DMS79 treated with DMSO at 0.1 percent for 48 hours (cell line): ENCODE results near the gene FBXW8.

Source experiments
- DNase-seq: peaks from one replicate; lab custom pipeline; 2025; lab: John Stamatoyannopoulos, UW

FBXW8 gene

DNA sequence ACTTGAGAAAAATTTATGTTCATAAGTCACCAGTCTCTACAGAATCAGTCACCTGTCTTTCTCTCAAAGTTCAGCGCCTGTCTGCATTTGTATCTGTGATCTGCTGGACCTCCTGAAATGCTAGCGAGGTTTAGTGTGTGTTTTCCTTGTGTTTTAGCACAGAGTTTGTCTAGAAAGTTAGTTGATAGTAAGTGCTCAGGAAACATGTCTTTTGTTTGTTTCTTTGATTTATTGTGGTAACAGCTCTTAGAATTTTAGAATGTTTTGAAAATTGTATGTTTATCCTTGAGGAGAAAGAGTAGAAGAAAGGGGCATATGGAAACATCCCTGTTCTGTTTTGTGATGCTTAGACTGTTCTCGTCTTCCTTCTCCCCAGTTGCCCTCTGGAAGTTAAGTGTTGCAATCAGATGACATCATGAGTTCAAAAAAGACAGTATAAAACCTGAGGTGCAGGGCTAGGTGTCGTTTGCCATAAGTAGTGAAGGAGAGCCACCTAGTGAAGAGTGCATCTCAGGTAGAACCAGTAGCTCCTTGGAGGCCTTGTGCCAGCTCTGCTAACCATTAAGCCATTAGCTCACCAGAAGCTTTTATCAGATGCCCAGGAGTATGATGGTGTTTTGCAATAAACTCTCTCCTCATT is 44.8 kb downstream of the FBXW8 start:
- DNase-seq, result peak; percentile 61

DNA sequence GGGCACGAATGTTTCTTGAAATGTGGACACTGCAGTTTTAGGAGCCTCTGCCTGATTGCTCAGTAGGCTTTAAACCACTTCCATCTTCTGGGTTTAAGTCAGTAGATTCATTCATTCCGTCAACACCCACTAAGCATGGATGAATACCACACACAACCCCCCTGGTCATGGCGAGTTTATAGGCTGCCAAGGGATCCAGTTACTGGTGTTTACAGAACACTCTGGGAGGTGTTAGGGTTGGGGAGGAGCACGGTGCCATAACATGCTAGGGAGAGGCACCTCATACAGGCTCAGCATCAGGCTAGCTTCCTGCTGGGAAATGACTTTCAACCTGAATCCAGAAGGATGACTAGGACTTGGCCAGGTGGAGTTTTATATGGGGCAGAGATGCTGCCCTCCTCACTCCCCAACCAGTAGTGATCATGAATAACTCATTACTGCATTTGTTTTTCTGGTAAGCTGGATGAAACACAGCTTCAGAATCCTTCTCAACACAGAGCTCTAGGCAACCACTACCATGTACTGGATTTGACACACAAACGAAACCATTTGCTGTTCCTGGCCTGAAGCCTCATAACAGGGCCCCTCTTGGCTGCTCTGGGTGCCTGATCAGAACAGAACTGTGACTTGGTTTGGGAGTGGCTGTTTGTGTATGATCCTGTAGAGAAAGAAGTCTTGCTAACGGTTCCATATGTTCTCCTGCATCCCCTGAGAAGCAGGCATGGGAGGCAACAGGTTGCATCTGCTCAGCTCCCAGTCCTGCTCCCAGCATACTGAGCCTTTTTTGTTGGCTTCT is 47.9 kb downstream of the FBXW8 start:
- no peak for DNase-seq

DNA sequence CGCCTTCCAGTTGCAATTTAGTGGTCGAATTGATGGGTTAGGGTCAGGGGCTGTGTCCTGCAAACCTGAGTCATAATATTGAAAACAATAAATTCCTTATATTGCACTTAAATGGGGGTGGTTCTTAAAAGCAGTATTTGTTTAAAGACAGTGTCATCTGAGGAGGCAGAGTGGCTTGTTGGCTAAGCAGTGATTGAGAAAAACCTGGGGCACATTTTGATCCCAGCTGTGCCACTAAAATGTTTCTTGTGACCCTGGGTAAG is 48.4 kb downstream of the FBXW8 start:
- no peak for DNase-seq

DNA sequence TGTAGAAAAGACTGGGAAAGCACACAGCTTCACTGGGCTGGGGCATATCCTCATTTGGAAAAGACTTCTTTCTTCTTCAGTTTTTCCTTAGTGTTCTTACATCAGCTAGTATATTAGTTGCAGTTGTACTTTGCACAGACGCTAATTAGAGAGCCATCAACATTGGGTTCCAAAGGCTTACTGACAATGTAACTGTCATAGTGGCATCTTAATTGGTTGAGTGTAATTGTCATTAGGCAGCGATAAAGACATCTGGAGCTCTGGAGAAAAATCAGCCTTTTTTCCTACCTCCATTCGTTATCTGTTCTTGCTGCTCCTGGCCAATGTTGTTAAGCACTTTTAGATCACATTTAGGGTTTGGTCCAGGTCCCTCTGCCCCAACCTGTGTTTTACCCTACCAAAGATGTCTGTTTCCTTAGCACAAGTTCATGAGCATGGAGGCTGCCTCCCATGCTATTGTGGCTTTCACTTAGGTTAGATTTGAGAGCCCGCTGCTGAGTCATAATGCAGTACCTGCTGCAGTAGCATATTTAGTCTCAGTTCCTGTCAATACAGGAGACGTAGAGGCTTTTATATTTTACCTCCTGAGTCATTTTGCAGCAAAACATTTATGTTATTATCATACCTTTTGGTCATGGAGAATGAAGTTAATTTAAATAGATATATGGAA is 49.2 kb downstream of the FBXW8 start:
- DNase-seq, result no peak

DNA sequence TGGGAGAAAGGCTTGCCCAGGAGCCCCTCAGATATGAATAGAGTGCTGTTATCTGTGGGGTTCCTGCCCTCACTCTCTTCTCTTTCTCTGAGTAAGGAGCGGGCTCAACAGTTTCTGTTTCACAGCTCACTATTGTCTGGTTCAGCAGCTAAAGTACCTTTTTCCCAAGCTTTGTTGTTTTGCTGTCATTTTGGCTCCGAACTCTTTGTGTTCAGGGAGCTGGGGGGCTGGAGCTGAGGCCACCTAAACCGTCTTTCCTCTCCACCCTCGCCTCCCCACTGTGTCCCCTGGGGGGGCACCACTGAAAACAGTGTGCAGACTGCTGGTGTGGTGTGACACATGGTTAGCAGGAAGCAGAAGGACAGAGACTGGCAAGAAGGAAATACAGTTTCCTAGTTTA is 51.4 kb downstream of the FBXW8 start:
- no peak for DNase-seq

DNA sequence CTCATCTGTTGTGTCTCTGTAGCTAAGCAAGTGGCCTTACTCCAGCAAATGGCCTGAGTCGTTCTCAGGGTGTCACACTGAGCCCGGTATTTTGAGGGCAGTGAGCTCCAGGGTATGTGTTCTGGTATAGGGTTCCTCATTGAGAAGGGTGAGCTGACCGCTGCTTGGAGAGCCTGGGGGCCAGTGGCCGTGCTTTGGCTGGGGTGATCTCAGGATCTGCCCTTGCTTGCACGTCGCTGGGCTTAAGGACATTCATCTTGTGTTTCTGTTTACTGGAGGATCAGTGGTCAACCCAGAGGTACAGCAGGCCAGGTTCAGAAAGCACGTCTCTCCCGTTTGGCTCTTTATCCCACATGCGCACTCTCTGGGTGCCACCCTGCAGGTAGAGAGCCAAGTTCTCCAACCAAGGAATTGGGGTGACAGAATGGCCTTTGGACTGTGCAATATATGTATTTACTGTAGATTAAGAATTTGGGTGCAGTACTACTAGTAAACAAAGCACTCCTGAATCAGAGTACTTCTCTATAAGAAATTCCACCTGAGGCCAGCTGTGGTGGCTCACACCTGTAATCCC is 52.1 kb downstream of the FBXW8 start:
- DNase-seq, result no peak

DNA sequence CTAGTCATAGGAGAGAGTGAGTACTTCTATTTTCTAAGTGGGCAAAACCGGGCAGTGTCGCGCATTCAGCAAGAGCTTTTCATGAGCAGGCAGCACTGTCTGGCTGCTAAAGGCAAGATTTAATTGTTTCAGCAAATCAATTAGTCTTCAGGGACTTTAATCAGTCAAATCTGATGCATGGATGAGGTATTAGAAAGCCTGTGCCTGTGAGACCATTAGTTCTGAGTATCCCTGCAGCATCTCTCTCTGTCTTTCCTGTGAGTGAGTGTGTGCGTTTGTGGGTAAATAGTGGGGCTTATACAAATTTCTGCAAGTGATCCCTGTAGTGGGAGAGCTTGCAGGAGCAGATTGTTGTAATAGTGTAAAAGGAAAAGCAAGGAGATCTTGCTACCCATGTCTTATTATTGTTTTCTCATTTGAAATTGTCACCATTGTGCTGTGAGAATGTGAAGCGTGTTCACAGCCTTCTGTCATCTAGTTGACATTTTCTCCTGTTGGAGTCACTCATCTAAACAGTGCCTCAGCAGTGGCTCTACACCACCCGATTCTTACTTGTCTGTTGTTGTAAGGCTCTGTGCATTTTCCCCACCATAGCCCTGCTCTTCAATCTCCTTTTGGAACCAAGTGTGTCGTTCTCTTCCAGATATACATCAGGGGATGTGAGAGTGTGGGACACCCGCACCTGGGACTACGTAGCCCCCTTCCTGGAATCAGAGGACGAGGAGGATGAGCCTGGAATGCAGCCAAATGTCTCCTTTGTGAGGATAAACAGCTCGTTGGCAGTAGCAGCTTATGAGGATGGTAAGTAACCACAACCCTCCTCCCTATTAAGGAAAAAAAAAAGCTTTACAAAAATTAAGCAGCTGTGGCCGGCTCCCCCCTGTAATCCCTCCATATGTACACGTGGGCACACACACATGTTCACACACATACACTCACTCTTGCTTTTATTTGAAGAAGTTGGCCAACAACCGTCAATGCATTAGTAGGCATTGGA is 53.6 kb downstream of the FBXW8 start:
- DNase-seq, result peak; percentile 61

DNA sequence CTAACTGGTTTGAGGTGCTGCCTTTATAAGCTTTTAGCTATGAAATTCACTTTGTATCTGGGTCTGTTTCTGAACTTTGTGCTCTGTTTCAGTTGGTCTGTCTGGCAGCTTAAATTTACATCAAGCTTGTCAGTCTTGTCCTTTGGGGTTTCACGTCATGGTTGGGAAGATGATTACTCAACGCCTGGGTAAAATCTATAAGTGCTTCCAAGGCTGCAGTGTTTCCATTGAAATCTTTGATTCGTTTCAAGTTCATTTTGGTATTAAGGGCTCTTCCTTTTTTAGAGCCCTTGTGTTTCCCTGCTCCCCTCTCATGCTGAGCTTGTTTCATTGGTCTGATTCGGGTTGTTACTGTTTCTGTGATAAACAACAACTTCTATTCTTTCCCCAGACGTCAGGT is 58.2 kb downstream of the FBXW8 start:
- no peak for DNase-seq

DNA sequence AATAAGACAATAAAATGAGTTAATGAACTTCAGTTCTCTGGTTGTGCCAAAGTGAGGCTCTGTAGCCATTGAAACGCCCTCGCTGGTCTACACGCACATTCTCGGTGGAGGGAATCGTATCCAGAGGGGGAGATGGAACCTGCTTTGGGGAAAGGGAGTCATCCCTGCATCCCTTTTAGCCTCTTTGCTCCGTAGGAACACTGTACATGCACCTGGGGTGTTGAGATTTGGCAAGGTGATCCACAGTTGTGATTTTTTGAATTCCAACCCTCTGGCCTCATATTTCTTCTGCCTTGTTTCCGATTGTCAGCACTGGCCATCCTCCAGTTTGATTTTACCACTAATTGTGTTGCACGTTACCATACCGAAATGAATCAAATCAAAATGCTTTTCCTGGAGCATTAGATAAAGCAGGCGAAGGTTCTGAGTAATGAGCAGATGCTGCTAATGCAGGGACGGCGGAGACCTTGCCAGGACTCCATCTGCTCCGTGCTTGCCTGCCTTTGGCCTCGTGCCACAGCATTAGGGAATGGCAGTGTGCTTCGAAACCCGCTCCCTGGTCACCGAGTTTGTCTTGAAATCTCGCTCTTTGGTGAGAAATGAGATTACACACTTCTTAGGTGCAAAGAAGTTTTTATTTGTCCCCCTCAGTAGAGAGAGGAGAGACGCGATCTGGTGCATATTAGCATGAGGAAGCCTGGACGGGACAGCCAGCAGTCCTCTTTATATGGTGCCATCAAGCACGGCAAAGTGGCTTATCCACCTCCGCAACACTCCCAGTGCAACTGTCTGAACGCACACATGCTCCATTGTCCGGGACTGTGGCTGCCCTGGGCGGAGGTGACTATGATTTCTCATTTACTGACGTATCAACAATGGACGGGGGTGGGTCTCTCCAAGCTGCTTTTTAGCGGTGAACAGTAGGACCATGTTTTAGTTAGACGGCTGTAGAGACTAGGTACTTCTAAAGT is 59.1 kb downstream of the FBXW8 start:
- DNase-seq, result peak; percentile 8

DNA sequence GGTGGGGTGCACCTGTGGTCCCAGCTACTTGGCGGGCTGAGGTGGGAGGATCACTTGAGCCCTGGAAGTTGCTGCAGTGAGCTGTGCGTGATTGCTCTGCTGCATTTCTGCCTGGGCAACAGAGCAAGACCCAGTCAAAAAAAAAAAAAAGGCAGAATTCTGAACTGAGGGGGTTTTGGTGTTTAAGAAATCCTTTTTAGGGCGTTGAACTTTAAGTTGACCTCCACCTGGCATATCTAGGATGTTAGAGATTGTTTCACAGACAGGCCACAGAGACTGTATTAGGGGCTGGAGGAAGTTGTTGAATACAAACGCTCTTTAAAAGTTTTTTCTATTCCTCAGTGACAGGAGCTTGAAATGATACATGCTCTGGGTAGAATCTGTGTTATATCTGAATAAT is 60.5 kb downstream of the FBXW8 start:
- no peak for DNase-seq

DNA sequence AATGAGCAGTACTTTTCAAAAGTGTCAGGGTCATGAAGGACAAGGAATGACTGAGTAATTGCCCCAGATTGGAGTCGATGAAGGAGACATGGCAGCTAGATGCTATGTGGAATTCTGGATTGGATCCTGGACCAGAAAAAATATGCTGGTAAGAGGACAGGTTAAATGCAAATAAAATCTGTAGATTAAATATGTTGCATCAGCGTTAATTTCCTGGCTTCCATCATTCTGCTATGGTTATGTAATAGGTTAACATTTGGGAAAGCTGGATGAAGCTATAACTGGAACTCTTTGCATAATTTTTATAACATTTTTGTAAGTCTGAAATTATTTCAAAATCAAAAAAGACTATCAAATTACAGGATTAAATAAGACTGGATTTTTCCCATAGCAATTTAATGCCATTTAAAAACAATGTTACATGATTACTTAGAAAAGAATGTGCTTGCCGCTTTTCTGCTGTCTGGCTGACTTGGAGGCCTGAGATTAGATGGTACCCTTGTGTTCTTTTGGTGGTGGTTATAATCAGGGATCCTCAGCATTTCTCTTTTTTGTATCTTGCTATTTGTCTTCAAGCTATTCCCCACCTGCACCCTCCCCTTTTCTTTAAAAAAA is 65.1 kb downstream of the FBXW8 start:
- no peak for DNase-seq

DNA sequence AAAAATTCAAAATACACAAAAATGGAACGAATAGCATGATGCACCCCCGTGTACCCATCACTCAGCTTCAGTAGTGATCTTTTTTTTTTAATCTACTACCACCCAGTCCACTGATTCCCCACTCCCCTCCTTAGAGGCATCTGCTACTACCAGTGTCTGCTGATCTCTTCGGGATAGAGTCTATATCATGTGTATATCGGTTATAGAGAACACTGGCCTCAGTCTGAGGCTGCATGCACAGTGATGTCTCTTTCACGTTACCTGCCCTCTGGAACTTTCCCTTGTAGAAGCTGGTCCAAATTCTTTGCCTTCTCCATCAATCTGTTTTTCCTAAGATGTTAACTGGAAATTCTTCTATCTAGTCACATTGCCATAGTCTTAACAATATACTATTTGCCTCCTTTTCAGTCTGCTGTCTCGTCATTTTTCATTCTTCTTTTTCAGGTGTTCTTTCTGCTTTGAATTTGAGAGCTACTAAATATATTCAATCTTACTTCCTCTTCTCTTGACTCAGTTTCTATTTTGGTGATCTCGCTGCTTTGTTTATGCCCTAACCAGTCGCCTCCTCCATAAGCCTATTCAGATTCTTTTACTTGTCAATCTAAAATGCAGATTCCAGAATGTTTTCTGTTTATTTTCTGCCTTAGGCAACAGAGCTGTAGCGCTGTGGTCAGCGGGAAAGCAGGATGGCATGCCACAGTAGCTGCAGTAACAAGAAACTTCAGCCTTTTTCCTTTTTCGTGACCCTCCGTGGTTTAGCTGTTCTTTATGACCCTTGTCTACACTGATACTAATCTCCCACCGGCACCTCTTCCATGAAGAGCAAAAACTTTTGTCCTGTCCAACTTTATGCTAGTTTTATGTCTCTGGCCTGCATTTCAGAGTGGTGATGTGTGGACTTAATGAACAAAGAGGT is 67.0 kb downstream of the FBXW8 start:
- no peak for DNase-seq

DNA sequence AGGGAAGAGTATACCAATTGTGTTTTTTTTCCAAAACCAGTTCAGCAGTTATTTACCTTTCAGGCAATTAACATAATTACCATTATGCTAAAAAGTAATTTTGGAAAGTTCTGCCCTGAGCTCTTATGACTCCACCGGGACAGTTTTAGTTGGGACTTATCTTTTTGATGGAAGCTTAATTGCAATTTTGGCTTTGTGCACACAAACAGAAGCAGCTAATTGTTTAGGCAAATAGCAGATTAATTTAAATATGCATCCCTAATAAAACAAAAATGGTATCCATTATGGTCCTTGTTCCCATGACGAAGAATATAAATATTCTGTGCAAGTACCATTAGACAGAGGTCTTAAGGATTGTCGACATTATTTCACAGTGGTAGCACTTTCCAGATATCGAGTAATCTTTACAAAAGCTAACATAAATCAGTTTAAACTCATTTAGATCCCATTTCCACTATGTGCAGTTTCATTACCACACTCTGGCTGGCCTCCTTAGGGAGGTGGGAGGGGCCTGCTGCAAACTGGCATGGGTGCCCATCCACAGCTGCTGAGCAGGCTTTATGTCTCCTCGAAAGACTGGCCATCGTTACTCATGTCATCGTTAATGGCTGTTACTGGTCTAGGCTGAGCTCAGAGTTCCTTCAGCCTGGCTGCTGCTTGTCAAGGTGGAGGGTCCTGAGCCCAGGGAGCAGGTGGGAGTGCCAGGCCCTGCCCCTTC is 68.2 kb downstream of the FBXW8 start:
- no peak for DNase-seq

DNA sequence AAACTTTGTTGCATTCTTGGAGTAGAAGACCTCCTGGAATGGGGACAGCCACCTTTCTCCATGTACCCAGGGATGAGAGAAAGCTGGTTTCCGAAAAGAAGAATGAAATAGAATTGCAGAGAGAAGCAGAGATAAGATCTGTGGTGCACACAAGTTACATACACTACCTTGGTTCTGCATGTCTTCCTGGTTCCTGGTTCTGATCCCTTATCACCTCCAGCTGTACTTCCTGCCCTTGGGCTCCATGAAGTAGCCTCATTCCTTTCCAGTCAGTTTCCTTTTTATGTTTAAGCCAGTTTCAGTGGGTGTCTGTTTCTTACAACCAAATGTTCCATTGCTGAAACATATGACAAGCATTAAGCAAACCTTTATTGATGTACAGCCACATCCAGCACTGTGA is 69.3 kb downstream of the FBXW8 start:
- no peak for DNase-seq

DNA sequence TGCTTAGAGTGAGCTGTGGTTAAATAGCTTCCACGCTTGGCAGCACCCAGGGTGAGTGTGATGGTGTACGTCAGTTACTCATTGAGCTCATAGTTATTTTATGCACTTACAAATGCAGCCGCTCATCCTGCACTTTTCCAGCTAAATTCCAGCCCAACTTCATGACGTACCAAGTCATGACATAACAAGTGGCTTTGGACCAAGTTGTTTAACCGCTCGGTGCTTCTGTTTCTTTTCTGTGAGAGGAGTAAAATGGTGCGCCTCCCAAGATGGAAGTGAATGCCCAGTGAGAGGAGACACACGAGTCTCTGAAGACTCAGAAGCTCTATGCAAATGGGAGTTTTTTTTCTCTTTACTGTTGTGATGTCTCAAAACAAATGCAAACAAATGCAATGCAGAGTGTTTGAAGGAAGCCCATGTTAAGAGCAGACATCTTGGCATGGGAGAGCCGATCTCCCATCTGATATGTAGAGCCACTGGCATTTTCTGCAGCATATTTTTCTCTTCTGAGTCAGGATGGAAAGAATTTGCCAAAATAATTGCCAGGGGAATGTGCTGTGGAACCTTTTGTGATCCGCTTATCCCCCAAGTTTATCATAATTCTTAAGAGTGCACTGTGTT is 72.2 kb downstream of the FBXW8 start:
- no peak for DNase-seq

DNA sequence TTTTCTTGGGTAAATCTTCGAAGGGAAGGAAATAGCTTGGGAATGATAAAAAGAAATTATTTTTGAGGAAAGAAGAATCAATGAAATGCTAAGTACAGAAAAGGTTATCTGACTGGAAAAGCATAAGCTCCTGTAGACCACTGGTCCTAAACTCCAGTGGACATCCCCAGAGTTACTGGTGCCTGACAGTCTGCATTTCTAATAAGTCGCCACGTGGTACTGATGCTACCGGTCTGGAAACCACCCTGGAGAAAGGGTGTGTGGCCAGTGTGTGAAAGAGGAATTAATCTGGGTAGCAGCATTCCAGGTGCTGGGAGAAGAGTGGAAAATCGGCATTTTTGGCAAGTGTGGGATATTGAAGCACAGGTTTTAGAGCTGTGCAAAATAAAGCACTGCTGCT is 73.3 kb downstream of the FBXW8 start:
- no peak for DNase-seq

DNA sequence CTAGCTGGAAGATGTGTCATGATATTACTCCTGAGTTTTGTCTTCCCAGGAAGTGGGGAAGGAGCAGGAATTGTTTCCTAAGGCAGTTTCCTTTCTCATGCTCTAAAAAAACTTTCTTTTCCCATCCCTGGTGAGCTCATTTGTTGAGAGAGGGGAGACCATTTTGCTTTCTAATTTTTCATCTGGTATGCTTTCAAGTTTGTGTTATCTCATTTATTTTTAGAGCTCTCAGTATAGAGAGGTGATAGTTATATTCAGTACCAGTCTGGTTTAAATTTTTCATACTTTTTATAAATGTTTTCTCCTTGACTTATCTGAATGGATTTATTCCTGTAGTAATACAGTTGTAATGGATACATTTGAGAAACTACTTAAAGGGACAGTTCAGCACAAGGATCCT is 79.6 kb downstream of the FBXW8 start:
- no peak for DNase-seq
